OCI-M2 (cell line): Measurements from ENCODE around the gene RANBP3.
"Not testable (repeated sequence)": the region's sequence is repeated elsewhere in the genome, so short reads cannot be mapped to it uniquely, and the experiment has no call there.

Experiments
- DNase-seq: peaks from one replicate; lab custom pipeline; 2025; ENCODE audit not compliant: unreplicated experiment; lab: John Stamatoyannopoulos, UW

The RANBP3 gene

GRCh38 chr19:5987077-5987818, 9.3 kb upstream of the RANBP3 start:
- peak; percentile 16 for DNase-seq

DNA sequence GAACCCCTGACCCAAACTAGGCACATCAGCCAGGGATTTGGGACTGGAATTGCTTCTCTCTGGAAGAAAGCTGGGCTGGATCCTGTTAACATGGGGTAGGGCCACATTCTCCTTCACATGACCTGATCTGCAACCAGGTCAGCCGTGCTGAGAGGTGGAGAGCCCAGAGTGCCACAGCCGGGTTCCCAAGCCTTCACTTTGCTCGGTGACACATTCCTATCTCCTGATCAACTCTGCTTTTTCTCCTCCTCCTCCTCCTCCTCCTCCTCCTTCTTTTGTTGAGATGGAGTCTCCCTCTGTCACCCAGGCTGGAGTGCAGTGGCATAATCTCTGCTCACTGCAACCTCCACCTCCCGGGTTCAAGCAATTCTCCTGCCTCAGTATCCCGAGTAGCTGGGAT, 7.9 kb upstream of the RANBP3 start:
- not testable (repeated sequence) for DNase-seq

GRCh38 chr19:5985098-5985783, 7.3 kb upstream of the RANBP3 start:
- no peak for DNase-seq

DNA sequence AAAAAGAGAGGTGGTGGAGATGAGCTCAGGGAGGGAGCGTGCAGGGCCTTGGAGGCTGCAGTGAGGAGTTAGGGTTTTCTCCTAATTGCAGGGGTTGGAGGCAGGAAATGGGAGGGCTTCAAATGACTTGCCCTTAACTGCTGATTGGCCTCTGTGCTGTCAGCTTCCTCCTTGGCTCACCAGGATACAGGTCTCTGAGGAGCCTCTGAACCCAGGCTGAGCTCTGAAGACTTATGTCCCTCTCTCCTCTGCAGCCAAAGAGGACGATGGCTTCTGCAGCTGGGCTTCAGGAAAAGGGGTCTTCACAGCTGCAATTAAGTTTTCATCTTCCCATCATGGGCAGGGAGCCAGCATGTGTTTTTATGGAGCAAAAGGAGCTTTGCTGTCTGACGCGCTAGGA, 6.7 kb upstream of the RANBP3 start:
- DNase-seq: no peak

DNA sequence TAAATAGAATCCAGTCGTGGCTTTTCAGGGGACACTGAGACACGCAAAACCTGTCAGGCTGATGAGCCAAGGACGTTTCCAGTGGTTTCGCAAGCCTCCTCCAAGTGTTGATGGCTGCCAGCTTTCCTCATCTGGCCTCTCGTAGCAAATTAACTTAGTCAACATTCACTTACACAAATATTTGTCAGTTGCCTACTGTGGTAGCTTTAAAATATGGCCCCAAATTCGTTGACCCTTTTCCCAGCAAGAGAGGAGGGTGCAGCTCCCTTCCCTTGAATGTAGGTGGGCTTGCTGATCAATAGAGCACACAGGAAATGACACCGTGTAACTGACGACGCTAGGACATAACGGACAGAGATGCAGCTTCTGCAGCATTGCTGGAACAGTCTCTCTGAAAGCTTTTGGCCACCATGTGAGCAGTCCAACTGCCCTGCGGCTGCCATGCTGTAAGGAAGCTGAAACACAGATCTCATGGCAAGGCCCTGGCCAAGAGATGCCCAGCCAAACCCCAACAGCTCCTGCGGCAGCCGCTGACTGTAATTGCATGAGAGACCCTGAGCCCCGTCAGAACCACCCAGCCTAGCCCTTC, 5.5 kb upstream of the RANBP3 start:
- no peak for DNase-seq

GRCh38 chr19:5978606-5979552, 939 bp upstream of the RANBP3 start:
- DNase-seq: no peak

- DNase-seq: no peak
Measured at GRCh38 chr19:5977222-5977784, 637 bp downstream of the RANBP3 start.

- no peak for DNase-seq
Measured at GRCh38 chr19:5976768-5977167, 1.2 kb downstream of the RANBP3 start.

GRCh38 chr19:5975388-5975728, 2.6 kb downstream of the RANBP3 start:
- DNase-seq: no peak

DNA sequence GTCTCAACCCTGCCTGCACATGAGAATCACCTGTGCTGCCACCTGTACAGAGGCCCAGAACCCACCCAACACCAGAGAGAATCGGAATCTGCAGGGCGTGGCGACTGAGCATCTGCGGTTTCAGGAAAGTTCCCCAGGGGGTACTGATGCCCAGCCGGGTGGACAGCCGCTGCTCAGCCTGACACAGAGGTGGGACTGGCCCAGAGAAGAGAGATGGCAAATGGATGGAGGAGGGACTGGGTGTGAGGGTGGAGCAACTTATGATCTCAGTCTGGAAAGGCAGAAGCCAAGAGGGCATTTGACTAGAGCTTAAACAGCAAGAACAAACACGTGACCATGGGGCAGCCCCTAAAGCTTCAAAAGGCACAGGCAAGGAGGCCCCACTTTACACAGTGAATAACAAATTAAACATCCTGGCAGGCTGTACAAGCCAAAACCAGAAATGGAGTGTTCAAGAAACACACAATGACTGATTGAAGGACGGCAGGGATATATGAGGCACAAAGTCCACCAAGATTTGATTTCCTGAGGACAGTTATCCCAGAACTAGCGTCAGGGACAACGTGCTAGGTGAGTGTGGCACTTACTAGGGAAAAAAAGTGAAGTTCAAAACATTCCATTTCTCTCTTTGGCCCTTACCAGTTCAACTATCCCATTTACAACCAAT, 3.1 kb downstream of the RANBP3 start:
- DNase-seq: no peak

DNA sequence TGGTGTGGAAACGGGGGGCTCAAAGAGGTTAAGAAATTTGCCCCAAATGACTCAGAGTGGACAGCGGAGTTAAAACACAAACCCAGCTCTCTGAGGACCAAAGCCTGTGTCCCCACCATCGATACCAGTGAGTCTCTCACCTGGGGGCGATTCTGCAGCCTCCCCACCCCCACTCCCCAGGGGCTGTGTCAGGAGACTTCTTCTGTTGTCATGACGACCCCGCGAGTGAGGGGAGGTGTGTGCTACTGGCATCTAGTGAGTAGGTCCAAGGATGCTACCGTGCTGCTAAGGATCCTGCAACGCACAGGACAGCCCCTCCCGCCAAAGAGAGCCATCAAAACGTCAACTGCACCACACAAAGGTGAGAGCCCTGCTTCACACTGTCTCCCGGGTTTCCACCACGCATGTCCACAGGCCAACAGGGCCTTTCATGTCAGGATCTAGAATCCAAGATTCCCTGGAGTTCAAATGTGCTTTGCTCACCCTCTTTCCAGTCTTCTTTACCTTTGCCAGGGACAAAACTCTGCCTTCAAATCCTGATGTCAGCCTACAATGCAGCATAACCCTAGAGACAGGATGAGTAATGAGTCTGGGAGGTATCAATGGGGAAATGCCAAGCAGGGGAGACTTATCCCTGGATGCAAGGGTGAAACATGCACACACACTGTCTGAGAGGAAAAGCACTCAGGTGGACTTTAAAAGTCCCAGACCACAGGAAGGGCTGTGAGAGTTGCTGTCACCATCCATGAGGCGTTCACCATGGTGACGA, 3.9 kb downstream of the RANBP3 start:
- no peak for DNase-seq

DNA sequence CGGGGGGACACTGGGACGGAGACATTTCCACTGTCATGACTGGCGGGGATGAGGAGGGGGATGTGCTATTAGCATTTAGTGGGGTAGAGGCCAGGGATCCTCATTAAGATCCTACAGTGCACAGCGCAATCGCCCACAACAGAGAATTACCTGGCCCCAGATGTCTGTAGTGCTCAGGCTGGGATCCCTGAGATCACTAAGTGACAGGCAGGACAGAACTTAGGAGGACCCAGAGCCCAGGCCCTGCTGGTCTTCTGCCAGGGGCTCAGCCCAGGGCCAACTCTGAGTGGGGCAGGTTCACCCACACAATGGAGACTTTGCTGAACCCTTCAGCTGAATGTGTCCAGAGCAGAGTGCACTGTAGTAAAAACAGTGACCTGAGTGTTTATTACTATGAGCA, 4.6 kb downstream of the RANBP3 start:
- no peak for DNase-seq

DNA sequence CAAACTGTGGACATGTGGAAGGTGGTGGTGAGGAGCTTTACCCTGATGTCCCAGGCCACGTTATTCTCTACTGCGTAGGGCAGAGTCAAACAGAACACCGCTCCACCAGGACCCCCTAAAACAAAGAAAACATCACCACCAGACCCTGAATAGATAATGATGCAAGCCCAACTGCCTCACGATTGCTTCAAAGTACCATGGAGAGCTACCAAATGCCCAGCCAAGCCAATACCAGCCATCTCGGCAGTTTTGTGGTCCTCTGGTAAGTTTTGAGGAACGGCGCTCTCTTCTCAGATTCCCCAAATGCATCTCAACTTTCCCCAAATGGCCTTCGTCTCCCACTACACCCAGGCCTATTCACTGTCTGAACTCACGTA, 5.6 kb downstream of the RANBP3 start:
- no peak for DNase-seq

DNA sequence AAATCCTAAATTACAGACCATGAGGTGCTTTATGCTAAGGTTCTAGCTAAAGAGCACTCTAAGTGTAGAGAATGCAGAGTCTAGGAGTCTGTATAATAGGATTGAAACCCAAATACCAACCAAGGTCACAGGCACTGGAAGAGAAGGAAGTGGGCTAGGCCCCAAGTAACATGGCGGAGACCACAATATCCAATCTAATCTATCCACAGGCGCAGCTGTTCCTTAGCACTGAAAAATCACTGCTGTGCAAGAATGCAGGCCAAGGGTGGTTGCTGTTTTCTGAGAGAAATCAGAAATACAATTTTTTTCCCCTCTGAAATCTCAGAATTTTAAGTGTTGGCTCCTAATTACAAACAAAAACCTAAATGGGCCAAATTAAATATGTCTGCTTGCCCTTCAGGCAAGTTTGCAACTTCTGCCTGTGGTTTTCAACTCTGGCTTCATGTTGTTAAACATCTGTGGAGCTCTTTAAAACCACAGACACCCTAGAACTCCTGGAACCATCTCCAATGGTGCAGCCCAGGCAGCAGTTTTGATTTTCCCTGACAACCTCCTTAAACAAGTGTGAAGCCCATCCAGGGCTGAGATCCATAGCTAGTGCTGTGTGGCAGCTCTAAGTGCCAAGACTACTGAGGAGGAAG, 6.1 kb downstream of the RANBP3 start:
- DNase-seq: no peak

DNA sequence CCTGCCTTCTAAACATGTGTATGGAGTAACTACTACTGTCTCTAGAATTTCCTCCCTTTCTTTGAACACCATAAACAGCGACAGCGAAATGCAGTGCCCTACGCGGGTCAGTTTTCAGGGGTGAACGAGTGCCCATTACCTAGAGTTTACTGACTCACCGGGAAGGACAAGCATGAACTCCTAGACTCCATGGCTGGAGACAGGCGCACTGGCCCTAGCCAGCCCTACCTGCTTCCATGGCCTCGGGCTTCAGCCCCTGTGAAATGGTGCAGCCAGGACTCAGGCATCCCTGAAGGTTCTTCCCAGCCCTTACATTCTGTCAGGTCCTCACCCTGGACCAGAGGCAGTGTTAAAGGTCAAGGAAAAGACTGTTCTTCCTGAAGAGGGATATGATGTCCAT, 8.5 kb downstream of the RANBP3 start:
- no peak for DNase-seq

GRCh38 chr19:5968431-5969373, 9.2 kb downstream of the RANBP3 start:
- peak; percentile 3 for DNase-seq

DNA sequence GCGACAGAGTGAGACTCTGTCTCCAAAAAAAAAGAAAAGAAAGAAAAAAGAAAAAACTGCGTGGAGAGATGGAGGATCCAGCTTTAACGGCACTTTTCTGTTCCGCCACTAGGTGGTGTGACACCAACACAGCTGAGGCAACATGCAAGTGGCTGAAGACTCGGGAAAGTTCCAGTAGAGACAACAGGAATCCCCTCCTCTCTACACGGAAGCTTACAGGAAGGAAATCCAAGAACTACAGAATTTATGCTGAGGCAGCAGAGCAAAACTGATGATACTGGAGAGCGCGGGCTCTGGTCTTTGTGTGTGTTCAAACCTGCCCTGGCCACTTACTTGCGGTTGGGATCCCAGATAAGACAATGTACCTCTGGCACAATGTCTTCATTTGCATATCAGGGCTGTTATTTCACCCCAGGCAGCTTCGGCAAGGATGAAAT, 9.9 kb downstream of the RANBP3 start:
- no peak for DNase-seq

DNA sequence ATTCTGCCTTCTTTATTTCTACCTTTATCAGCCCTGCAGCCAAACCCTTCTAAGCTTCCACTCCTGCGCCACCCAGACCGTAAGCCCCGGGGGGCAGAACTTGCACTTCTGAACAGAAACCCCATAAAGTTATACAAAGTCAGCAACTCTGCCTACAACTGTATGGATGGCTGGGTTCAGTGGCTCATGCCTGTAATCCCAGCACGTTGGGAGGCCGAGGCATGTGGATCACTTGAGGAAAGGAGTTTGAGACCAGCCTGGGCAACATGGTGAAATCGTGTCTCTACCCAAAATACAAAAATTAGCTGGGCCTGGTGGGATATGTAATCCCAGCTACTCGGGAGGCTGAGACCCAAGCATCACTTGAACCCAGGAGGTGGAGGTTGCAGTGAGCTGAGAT, 10.4 kb downstream of the RANBP3 start:
- no peak for DNase-seq
